ENCODE results near the gene TBX19. TPM values are rescaled to one million over a fixed set of nuclear protein-coding genes. Genes with fewer than 3 reads are reported as not detected.

TBX19 gene
- polyA plus RNA-seq, 2 of the 4 experiments (the other 2 are of a cell fraction), result 0.98 to 1.7 TPM

GRCh38 chr1:168304865-168305264 is 24.2 kb downstream of the TBX19 start:
- H3K9me3 ChIP-seq, result no peaks in the 10 kb centered on the region
- DNase-seq (ENCODE audit: low read depth in 1 of 2, low spot score in 1 of 2), result no peak
- no peak for TF ChIP-seq EP300 (IDR thresholded peaks at IDR 0.05)
- TF ChIP-seq ESRRA (IDR thresholded peaks at IDR 0.05; ENCODE audit: borderline replicate concordance, low read length), result no peak
- TF ChIP-seq PBX3 (IDR thresholded peaks at IDR 0.05), result no peak
- no peak for TF ChIP-seq EHMT2 (IDR thresholded peaks at IDR 0.05; ENCODE audit: low read depth)
- TF ChIP-seq ZC3H11A (IDR thresholded peaks at IDR 0.05), result no peak
- TF ChIP-seq MAX (IDR thresholded peaks at IDR 0.05), result no peak
- no peak for TF ChIP-seq MAZ (IDR thresholded peaks at IDR 0.05; ENCODE audit: borderline replicate concordance, low read depth, low read length)
- no peak for ATAC-seq
- ChIA-PET CTCF (interaction anchor here (1.1 to 1.8 kb wide), 3 partner anchors 18 to 38 kb away, joined by 3 to 6 read pairs (median 3); no protein-coding TSS in a partner anchor), POLR2A (no interaction called here)
- no peak for FAIRE-seq
- H3K4me1 ChIP-seq, result peaks cover 43% of the 10 kb centered on the region
- H3K4me2 ChIP-seq, result no peak overlapping the region
- no peak overlapping the region for H3K4me3 ChIP-seq
- 97% methylated on average over 5 of the region's 5 CpGs for WGBS (ENCODE audit: missing lambda C conversion rate)
- H3K27ac ChIP-seq, result peak overlapping the region in 1 of 2 experiments; percentile 90; a peak in 2 of 6 replicates

- no peak overlapping the region for H3K4me2 ChIP-seq
- ATAC-seq (peak in 1 of 2 experiments; percentile 51; a peak in 2 of 6 replicates), DNase-seq (ENCODE audit: low read depth in 1 of 2, low spot score in 1 of 2) (no peak), FAIRE-seq (no peak)
- TF ChIP-seq BCL3 (IDR thresholded peaks at IDR 0.05), result no peak
- TF ChIP-seq TFCP2L1 (CRISPR knock-in tag; IDR thresholded peaks at IDR 0.05), result no peak
- TF ChIP-seq POLR2A (IDR thresholded peaks at IDR 0.05; ENCODE audit: low read length), result no peak
- no peak for TF ChIP-seq CBX8 (IDR thresholded peaks at IDR 0.05)
- TF ChIP-seq EP300 (IDR thresholded peaks at IDR 0.05), result no peak
- no peak for TF ChIP-seq PBX3 (IDR thresholded peaks at IDR 0.05)
- TF ChIP-seq RNF2 (IDR thresholded peaks at IDR 0.05; ENCODE audit: borderline replicate concordance, low read depth), result no peak
- no peak for TF ChIP-seq MAFK (IDR thresholded peaks at IDR 0.05; ENCODE audit: partially characterized antibody)
- TF ChIP-seq HMGXB4 (CRISPR knock-in tag; IDR thresholded peaks at IDR 0.05; ENCODE audit: borderline replicate concordance), result no peak
- no peak for TF ChIP-seq JUNB (IDR thresholded peaks at IDR 0.05)
- TF ChIP-seq MYC (IDR thresholded peaks at IDR 0.05; ENCODE audit: borderline replicate concordance, low read length), result no peak
- TF ChIP-seq HOXB5 (CRISPR knock-in tag; IDR thresholded peaks at IDR 0.05), result no peak
- H3K27ac ChIP-seq, result peak overlapping the region in 1 of 2 experiments; percentile 26; a peak in 1 of 6 replicates
- 84% methylated on average over 8 of the region's 12 CpGs for WGBS (ENCODE audit: missing lambda C conversion rate)
- H3K4me1 ChIP-seq, result no peaks in the 10 kb centered on the region
- no peaks in the 10 kb centered on the region for H3K9me3 ChIP-seq
- H3K4me3 ChIP-seq, result no peak overlapping the region
- POLR2A ChIA-PET, result no interaction called here
- CTCF ChIA-PET, result interaction anchor here (1.6 kb wide), 1 partner anchor 30 kb away, joined by 10 read pairs; no protein-coding TSS in a partner anchor
Observed at GRCh38 chr1:168312718-168313604, 32.3 kb downstream of the TBX19 start.
